Neural crest cell (in vitro differentiated cells): Measurements from ENCODE around the gene CDYL. TPM values are rescaled to one million over a fixed set of nuclear protein-coding genes. Genes with fewer than 3 reads are reported as not detected.

Experiments used
- DNase-seq: peaks from one replicate; pipeline ENCODE4 v3.0.0; 2021; ENCODE audit warnings: low read depth, mixed read lengths, low spot score
- H3K27ac Mint-ChIP-seq: one replicate; pipeline ENCODE4 v1.8.0; 2021; ENCODE audit warnings: mild to moderate bottlenecking, mixed read lengths; ENCODE audit not compliant: unreplicated experiment
- H3K27me3 Mint-ChIP-seq: 2 replicates; pipeline ENCODE4 v1.8.0; 2021; ENCODE audit warnings: low read depth, mild to moderate bottlenecking, mixed read lengths
- H3K36me3 Mint-ChIP-seq: 2 replicates; pipeline ENCODE4 v1.8.0; 2021; ENCODE audit warnings: low read depth, mild to moderate bottlenecking, mixed read lengths
- H3K4me1 Mint-ChIP-seq: 2 replicates; pipeline ENCODE4 v1.8.0; 2021; ENCODE audit warnings: mixed read lengths
- H3K4me3 Mint-ChIP-seq: one replicate; pipeline ENCODE4 v1.8.0; 2021; ENCODE audit warnings: mild to moderate bottlenecking, mixed read lengths
- H3K9me3 Mint-ChIP-seq: 2 replicates; pipeline ENCODE4 v1.8.0; 2021; ENCODE audit warnings: mixed read lengths
- CTCF ChIP-seq: fragments of 200-600 bp; sonication (generic); conservative IDR thresholded peaks from 2 replicates; pipeline ENCODE4 v1.5.0; 2021; ENCODE audit warnings: antibody characterized with exemption, mild to moderate bottlenecking
- total RNA-seq: library from RNA; stranded (reverse); gene quantifications from 2 replicates; pipeline ENCODE4 v1.2.1, GENCODE V29; 2021

CDYL gene
- total RNA-seq, 1 donor from 2014 or later, result 54.2 TPM

- Mint-ChIP-seq H3K36me3 (peaks cover 12% of the 10 kb centered on the region), H3K9me3 (peaks cover 2% of the 10 kb centered on the region), H3K27me3 (no peaks in the 10 kb centered on the region), H3K4me3 (no peak overlapping the region), H3K27ac (no peak overlapping the region), H3K4me1 (peaks cover 3% of the 10 kb centered on the region)
- DNase-seq, result no peak
- TF ChIP-seq CTCF, result no peak
These were observed 38.8 kb downstream of the CDYL start for GRCh38 chr6:4814987-4815386.

GRCh38 chr6:4815584-4815983, 39.4 kb downstream of the CDYL start:
- Mint-ChIP-seq H3K27me3 (no peaks in the 10 kb centered on the region), H3K27ac (no peak overlapping the region), H3K4me1 (peaks cover 3% of the 10 kb centered on the region), H3K4me3 (no peak overlapping the region), H3K36me3 (peaks cover 12% of the 10 kb centered on the region), H3K9me3 (peaks cover 1% of the 10 kb centered on the region)
- no peak for TF ChIP-seq CTCF
- DNase-seq, result no peak

GRCh38 chr6:4816904-4817303, 40.7 kb downstream of the CDYL start:
- Mint-ChIP-seq H3K27ac (no peak overlapping the region), H3K27me3 (no peaks in the 10 kb centered on the region), H3K4me3 (no peak overlapping the region)

GRCh38 chr6:4817551-4817950, 41.3 kb downstream of the CDYL start:
- H3K9me3 Mint-ChIP-seq, result peaks cover 2% of the 10 kb centered on the region
- H3K4me3 Mint-ChIP-seq, result no peak overlapping the region
- peaks cover 7% of the 10 kb centered on the region for H3K36me3 Mint-ChIP-seq
- no peak overlapping the region for H3K27ac Mint-ChIP-seq
- TF ChIP-seq CTCF, result no peak
- no peak for DNase-seq
- peaks cover 3% of the 10 kb centered on the region for H3K4me1 Mint-ChIP-seq
- no peaks in the 10 kb centered on the region for H3K27me3 Mint-ChIP-seq

More at GRCh38 chr6:4816904-4817303, 40.7 kb downstream of the CDYL start:
- TF ChIP-seq CTCF, result no peak
- no peak for DNase-seq
- Mint-ChIP-seq H3K36me3 (peaks cover 11% of the 10 kb centered on the region), H3K9me3 (peaks cover 2% of the 10 kb centered on the region), H3K4me1 (peaks cover 3% of the 10 kb centered on the region)

GRCh38 chr6:4818272-4818938, 42.2 kb downstream of the CDYL start:
- Mint-ChIP-seq H3K9me3 (peaks cover 2% of the 10 kb centered on the region), H3K27ac (no peak overlapping the region), H3K4me1 (peaks cover 3% of the 10 kb centered on the region), H3K4me3 (no peak overlapping the region), H3K36me3 (peaks cover 7% of the 10 kb centered on the region), H3K27me3 (no peaks in the 10 kb centered on the region)
- TF ChIP-seq CTCF, result no peak
- DNase-seq, result no peak
